ENCODE measurements around the gene FHIT.
"Not testable (repeated sequence)": the region's sequence is repeated elsewhere in the genome, so short reads cannot be mapped to it uniquely, and the experiment has no call there.

Gene FHIT

DNA sequence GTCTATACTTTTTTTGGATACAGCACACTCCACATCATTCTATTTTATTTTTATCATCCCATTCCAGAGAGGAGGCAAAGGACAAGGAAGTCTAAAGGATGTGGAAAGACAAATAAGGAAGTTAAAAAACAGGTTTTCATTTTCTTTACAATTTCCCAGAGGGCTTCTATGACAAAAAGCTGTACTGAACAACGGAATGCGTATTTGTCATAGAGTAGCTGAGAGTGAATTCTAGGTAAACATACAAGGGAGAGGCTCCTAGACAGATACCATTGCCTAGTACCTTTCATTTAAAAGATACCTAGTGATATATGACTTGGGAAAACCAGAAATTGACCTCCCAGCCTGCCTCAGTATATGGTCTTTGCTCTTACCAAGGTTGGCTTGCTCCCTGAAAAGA, 341.7 kb downstream of the FHIT start:
- DNase-seq: no peak

DNA sequence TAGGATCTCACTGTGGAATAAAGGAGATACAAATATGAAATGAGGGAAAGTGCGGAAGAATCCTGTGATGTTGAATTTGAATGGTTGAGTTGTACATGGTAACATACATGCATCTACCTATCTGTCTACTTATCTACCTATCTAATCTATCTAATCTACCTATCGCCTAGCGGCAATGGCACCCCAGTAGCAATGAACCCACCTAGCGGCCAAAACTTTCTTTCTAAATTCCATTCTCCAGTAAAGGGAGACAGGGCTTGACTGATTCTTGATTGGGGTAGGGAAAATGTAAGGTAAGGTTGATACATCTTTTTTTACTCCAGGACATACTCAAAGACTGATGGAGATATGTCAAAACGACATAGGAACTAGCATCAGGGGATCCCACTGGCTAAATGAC, 345.0 kb downstream of the FHIT start:
- no peak for DNase-seq

DNA sequence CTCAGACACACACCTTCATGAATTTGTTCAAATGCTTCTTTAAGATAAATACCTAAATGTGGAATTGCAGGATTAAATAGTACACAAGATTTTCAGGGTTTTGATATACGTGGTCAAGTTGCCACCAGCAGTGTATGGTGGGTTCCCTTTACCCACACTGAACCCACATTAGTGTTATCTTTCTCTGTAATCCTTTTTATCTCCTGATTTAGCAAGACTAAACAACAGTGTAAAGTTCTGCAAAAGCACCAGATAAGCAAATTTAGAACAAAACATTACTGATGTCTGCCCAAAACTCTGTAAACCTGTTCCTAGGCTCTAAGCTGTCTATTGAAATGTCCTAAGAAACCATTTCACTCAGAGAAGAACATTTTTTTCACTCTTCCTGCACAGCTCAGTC, 352.9 kb downstream of the FHIT start:
- no peak for DNase-seq

DNA sequence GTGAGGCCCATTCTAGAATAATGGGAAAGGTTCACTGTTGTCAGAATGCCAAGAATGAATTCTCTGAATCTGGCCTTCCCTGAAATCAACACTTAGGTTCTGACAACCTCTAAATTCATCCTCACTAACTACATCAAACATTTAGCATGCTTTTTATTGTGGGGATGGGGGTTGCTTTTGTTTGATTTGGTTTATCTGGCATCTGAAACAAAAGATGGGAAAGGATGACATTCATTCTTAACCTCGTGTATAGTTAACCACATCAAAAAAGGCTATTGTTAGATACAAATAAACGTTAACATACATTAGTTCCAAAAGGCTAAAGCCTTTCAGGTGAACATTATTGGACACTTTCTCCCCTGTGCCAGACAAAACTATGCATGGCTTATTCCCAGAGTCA, 357.3 kb downstream of the FHIT start:
- no peak for DNase-seq

DNA sequence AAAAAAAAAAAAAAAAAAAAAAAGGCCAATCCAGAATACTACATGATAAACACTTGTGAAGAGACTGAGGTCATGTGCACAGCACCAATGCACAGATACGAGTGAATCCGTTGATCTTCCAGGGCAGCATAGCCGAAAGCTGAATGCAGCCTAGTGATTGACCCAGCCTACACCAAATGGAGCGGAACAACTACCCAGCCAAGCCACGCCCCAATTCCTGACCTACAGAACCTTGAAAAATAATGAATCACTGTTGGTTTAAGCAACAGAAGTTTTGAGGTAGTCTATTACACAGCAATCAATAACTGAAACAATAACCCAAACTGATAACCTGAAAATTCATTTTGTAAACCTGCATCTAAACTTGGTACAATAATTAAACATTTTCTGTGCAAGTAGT, 361.0 kb downstream of the FHIT start:
- no peak for DNase-seq

DNA sequence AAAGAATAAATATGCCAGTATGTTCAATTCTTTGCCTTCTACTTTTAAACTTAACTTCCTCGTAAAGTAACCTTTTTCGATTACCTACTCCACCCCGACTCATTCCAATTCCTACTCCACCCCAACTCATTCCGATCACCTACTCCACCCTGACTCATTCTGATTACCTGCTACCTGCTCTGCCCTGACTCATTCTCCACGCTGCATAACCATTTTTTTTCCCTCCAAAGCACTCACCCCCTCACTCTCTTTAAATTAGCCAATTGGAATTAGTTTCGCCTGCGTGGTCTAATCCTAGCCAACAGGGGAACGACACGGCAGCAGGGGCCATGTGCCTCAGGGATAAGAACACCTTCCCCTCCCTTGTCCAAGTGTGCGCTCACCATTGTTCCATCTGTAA, 362.3 kb downstream of the FHIT start:
- not testable (repeated sequence) for DNase-seq

DNA sequence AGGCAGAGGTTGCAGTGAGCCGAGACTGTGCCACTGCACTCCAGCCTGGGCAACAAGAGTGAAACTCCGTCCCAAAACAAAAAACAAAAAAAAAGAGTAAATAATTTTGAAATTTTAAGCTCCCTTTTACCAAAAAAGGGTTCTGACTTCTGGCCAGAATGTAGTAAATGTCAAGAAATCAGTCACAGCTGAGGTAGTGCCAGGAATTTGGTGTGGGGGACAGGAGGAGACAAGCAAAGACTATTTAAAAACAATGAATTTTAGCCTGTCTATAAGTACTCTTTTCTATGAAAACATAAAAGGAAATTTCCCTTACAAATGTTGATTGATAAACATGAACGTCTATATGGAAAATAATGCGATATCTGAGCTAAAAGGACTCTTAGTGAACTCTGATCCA, 363.7 kb downstream of the FHIT start:
- no peak for DNase-seq

DNA sequence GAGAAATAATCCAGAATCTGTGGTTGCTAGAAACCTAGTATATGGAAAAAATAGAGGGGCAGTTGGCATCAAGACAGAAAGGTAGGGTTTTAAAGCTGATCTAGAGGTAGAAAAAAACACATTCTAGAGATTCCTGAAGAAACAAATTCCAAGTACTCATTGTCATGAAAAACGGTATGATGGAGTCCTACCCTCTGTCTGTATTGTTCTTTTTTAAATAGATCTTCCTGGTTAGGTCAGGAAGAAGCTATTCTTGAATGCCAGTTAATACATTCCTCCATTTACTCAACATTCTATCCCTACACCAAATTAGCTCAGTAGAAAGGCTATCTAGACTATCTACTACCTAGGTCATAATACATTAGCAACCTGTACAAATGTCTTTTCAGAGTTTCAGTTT, 364.7 kb downstream of the FHIT start:
- no peak for DNase-seq

DNA sequence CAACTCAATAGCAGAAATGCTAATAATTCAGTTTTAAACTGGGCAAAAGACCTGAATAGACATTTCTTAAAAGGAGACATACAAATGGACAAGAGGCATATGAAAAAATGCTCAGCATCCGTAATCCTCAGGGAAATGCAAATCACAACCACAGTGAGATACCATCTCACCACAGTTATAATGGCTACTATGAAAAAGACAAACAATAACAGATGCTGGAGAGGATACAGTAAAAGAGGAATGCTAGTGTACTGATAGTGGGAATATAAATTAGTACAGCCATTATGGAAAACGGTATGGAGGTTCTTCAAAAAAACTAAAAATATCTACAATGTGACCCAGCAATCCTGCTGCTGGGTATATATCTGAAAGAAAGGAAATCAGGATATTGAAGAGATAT, 367.2 kb downstream of the FHIT start:
- no peak for DNase-seq

DNA sequence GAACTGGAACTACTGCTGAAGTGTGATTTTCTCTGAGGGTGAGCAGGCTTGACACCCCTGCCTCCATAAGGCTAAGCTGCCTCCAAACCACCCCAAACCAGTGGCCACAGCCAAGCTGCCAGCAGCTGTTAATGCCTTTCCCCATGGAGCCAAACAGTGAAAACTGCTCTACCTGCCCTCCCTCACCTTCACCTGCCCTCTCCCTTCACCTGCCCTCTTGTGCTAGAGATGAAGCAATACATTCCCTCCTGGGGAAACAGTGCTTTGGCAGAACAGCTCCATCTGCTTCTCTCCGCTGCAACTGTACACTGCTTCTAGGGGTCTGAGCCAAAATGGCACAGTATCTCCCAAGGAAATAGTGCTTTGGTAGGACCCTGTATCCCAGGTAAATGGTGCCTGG, 374.1 kb downstream of the FHIT start:
- no peak for DNase-seq

DNA sequence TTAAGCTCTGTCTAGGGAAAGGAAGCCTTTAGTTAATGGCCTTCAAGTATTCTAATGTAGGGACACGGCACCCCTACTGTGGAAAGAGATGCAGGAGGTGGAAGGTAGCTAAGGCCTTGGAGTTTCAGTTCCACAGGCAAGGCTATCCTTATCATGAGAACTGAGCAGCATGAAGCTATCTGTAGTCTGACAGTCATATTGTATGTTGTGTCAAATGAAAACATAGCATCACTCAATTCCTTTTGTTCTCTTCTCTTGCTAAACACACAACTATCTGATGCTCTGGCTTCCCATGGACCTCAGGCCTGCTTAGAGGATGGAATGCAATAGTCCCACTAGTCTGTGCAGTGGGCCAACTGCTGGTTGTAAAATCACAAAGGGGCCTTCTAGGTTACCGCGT, 380.9 kb downstream of the FHIT start:
- DNase-seq: no peak

DNA sequence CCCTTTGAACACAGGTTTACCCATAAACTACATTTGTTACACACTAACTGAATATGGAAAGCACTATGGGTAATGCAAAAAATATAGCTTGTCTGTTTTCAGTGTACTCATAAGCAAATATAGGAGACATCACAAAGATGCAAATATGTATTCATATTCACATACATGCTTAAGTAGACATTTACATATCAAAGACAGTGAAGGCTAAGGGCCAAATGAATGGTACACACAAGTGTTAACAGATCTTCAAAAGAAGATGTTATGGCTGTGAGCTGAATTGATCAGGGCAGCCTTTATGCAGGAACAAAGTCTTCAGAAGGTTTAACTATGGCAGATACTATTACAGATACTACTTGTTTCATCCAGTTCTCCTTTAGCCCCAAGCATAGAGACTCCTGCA, 384.1 kb downstream of the FHIT start:
- no peak for DNase-seq

DNA sequence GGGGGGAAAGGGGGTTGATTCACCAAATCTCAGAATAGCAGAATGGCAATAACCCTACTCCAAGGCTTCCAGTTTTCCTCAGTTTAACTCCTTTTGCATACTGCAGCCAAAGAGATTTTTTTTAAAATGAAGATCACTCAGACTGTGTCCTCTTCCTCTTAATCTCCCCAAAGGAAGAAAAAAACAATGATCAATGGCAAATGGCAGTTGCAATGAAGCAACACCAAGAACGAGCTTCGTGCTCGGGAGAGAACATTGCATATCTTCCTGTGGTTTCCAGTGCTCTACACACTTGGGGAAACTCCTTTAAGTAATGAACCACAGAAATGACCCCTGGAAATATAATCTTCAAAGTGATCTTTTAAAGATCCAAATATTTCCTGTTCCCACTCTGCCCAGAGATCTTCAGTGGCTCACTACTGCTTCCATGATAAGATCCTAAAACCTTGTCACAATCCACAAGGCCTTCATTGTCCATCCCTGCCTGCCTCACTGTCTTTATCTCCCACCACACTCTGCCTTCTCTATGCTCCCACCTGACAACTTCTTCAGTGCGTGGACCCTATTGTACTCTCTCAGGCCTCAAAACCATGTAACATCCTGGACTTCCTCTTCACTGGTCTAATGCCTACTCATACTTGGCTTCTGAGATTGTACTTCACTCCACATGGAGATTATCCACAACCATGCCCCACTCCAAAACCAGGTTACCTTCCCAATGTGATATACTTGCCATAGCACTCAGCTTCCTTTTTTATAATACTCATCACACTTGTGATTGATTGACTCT, 394.8 kb downstream of the FHIT start:
- no peak for DNase-seq

DNA sequence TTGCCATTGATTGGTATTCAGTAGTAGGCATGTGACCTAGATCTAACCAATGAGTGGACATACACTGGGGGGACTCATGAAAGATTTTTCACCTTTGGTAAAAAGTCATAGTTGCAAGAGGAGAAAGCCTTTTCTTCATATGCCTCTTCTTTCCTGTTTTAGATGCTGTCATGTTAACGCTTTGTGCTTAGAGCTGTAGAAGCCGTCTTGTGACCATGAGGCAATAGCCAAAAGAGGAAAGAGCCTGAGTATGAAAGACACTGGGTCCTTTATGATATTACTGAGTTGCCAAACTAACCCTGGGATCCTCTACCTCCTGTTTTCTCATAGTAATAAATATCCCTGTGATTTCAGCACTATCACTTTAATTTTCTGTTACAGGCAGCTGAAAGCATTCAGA, 396.0 kb downstream of the FHIT start:
- no peak for DNase-seq

DNA sequence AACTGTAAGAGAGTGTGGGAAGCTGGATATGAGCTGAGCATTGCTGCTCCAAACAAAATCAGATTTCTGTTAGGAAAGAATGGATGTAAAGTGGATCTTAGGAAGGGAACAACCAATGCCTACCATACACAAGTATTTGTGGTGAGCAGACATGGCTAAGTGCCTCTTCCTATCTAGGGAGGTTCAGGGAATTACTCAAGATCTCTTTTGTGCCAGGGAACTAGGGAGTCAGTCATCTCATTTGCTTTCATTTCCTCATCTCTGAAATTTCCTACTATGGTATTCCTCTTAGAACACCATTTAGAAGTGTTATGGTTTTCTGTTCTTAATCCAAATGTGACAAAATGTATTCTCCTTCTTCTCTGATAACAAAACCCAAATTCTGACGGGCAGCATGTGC, 396.5 kb downstream of the FHIT start:
- DNase-seq: no peak

DNA sequence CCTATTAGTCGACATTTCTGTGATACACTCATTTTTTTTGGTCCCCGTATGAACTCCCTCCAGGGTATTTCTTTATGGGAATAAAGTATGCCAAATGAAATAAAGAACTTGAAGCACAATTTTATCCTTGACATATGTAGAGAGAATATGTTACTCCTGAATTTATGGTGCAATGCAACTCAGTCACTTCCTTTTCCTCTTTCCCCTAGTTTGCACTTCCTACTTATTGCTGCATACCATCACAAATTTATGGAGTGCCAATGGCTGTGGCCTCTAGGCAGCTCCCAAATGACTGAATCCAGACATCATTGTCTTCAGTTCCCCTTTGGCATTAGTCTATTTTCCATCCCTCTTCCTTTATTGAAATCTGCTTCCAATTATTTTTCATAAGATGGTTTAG, 403.5 kb downstream of the FHIT start:
- no peak for DNase-seq

DNA sequence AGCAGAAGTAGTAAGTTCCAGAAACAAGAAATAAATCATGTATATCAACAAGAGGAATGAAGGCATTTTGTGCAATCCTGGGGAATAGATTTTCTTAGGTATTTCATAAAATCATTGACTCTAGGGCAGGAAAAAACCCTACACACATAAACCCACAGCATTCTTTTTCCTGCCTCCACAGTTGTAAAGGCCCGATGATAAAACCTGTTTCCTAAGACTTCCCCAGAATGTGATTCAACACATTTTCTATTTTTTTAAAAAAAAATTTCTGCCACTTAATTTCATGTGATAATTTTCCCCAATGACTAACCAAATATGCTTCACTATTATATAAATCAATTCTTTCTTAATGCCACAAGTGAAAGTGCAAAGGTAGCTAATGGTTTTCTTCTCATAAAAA, 407.0 kb downstream of the FHIT start:
- no peak for DNase-seq

DNA sequence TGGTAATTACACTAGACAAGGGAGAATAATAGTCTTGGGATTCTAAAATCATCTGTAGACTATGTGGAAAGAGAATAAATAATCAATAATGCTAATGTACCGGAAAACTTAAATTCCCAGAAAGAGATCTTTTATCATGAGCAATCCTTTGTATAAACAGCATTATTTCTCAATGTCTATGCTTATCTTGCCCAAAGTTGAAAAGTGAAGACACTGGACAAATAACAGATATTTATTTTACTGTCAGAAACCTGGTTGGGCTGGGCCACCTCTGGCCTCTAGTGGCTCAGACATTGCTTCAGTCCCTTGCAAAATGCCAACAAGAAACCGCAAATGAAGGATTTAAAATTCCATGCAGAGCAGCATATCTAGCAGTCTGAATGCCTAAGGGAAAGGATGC, 409.9 kb downstream of the FHIT start:
- DNase-seq: no peak

DNA sequence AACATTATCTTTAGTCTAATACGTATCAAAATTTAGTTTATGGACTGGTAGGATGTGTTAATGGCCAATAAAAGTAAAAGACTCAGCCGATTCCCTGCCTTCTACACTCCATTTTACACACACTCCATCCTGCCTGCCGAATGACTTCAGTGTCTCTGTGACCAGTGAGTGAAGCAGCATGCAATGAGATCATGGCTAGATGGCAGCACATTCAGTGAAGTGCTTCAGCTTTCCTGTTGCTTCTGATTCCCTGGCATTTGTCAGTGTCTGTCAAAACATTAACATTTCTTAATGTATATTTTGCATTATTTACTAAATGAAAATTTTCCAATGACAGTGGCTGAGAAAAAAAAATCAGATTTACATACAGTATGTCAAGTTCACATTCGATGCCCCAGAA, 412.0 kb downstream of the FHIT start:
- no peak for DNase-seq

DNA sequence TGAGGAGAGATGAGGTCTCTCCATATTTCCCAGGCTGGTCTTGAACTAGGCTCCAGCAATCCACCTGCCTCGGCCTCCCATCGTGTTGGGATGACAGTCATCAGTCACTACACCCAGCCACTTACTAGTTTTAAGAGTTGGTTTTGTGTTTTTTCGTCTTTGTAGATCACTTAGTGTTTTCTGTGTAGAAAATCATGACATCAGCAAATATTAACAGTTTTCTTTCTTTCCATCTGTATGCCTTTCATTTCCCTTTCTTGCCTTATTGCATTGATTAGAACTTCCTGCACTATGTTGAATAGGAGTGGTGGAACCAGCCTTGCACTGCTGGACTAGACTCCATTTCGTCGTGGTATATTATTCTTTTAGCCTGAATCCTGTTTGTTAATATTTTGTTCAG, 415.5 kb downstream of the FHIT start:
- no peak for DNase-seq

DNA sequence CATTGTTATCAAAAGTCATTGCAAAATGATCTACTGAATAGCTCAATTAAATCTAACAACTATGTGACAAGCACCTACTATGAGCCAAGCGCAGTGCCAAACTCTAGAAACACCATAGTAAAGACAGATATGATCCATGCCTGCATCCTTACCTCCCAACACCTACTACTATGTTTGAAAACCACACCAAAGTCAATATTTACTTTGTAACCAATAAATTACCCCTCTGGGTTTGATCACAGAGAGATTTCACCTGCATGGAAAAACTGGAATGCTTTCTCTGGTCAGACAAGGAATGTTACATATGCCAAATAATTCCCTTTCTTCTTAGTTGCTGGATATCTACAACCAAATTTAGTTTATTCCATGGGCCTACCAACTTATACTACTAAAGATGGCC, 422.2 kb downstream of the FHIT start:
- DNase-seq: no peak

DNA sequence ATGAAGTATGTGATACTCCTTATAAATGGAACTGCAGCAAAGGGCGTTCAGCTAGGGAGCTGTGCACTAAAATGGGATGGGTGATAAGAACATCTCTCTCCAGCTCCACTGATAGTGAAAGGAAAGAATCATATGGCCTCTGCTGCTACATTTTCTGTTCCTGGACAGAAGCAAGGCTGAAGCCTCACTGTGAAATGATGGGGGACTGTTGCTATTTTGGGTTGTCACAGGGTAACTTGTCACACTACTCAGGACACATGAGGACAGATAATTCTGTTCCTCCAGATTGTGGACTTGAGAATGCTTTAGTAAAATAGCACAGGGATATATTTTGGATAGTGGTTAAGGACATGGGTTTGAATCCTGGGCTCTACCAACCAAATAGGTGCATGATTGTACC, 423.6 kb downstream of the FHIT start:
- DNase-seq: no peak

DNA sequence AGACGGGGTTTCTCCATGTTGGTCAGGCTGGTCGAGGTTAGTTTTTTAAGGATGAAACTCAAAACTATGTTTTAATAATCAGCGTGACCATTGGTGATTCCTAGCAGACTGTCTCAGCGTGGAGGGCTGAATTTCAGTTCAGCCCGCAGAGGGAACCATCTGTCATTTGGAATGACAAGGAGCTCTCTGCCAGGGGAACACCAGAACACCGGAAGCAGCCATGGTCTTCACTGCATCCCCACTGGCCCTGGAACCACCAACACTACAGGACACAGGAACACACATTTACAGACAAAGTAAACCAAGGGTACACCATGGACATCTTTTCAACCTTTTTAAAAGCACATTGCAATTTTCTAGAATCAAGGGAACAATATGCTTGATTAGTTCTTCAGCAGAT, 424.7 kb downstream of the FHIT start:
- DNase-seq: no peak

DNA sequence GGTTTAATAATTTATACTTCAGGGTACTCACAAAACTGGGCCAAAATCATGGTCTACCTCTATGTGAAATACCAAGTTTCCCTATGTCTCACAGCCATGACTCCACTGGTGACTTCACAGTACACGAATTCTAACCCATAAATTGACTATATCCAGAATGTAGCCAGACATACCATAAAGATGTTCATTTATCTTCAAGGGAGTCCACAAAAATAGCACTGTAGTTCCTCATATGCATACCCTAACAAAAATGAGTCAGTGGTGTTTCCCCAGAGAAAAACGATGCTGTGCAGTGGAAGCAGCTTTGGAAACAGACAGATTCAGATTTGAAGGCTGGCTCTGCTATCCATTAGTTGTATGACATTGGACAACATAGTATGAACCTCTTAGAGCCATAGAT, 438.8 kb downstream of the FHIT start:
- DNase-seq: no peak

DNA sequence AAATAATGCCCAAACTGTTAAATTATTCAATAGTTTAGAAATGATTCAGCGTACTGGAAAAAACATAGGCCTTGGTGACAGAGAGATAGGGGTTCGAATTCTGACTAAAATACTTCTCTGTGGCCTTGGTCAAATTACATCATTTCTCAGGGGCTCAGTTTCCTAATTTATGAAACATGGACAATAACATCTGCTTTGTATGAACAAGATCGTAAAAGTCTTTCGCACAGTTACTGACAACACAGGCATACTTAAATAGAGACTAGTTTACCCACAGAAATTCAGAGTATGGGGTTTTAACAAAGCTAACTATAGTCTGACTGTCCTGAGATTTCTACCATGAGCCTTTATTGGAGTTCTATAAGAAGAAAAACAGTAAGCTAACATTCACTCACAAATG, 440.4 kb downstream of the FHIT start:
- no peak for DNase-seq

Measured in NCI-H1694 (cell line).